ENCODE results near the gene NATD1.

Gene NATD1

DNA sequence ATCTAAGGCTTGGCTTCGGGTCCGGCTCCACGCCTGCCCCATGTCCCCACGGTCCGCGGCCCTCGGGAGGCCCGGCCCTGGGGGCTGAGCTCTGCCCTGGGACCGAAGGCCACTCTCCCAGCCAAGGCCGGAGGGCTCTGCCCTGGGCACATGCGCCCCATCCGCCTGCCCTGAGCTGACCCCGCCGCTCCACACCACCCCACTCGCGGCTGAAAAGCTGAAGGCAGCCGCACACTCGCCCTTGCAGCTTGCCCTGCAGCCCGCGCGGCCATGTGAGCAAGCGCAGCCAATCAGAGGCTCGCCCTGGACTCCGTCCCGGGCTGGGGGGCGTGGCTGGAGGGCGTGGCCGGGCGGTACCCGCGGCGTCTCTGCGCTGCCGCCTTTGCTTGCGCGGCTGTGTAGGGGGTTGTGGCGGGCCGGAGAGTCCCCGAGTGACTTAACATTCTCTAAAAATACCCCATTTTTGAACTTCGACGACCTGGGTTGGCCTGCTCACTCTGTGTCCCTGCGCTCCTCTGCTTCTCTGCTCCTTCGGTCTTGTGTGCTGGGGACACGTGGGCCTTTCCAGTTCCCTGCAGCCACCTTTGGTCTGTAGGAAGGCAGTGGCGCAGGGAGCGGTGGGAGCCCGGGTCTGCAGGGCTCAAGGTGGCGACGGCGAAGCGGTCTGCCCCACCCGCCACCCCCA is 22.5 kb upstream of the NATD1 start:
- DNase-seq (ENCODE audit: low read depth), result peak; percentile 96

DNA sequence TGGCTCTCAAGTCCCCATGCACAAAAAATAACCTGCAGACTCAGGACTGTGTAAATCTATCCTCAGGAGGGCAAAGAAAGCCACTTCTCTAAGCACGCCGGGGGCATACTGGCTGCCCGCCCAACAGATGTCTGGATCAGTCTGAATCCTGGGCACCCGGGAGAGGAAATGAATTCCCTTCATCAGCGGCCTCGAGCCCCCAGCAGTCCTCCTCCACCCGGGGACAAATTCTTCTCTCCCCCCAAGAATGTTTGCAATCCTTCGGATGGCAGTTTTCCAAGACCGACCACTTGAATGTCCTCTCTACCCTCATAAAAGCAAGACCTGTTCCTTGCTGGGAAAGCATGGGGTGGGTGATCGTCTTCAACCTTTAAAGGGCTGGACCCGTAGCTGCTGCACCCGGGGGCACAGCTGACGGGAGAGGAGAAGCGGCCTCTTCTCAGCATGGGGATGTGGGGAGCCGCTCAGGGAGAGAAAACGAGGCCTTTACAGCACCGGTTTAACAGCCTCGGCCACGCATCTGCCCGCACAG is 21.9 kb upstream of the NATD1 start:
- no peak for DNase-seq (ENCODE audit: low read depth)

DNA sequence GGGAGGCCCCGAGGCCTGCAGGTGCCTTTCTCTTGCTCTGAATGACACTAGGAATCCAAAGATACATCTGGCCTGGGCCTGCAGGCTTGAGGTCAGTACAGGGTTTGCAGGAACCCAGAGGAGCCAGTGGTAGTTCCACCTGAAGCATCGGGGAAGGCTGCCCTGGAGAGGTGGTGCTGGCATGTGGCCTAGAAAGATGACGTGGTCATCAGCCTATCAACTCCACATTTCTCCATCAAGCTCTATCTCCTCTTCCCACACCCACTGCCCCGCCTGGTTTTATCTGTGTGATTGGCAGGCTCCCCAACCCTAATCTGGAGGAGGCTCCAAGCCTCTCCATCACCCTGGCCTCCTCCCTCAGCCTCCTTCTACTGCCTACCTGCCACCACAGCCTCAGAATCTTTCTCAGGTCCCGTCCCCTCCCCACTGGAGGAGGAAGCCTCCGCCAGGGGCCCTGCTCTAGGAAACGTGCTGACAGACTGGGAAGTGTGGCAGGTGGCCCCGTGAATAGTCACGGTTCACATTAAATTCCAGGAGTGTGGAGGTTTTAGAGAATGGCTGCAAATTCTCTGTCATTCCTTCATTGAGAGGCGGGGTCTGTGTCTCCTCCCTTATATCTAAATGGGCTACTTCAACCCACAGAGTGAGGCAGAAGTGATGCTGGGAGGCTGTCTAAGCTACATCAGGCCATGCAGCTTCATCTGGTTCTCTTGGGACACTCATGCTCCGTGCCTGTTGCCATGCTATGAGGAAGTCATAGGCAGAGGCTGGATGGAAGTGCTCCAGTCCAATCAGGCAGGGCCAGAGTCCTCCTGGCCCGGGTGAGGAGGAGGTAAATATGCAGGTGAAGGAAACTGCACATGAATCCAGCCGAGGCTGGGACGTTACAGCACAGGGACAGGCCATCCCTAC is 19.9 kb upstream of the NATD1 start:
- no peak for DNase-seq (ENCODE audit: low read depth)

DNA sequence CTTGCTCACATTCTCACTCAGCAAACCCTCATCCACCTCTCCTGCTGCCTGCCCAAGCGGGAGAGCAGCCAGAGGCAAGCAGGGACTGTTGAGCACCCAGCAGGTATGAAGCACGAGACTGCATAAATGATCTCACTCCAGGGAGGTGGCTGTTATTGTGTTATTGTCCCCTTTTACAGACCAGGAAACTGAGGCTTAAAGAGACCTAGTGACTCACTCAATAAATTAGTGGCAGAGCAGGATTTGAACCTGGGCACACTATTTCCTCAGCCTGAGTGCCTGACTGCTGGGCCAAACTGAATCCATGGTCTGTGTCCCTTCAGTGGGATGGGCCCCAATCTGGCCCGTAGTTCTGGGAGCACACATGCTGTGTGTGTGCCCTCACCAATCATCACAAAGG is 19.0 kb upstream of the NATD1 start:
- DNase-seq (ENCODE audit: low read depth), result no peak

DNA sequence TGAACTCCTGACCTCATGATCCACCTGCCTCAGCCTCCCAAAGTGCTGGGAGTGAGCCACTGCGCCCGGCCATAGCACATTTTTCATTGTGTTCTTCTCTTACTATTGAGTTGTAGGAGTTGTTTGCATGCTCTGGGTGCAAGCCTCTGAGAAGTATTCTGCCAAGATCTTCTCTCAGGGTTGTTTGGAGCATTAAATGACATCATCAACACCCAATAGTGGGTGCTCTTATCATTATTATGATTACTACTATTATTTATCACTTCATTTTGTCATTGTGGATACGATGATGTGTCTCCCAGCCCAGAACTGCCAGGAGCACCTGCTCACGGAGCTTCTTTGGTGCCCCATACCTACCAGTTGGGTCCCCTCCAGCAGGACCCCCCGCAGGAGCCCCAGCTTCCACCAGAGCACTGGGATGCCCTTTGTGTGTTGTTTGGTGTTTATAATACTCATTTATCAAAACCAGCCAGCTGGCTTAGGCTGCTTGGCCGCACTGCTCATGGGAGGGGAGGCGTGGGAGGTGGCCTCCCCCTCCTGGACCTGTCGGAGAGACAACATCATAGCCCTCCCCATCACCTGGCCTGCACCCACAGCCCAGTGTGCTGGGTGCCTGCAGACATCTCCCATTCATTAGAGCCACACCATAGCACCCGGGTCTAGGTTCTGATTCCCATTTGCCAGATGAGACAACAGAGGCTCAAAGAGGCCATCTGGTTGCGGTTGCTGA is 18.4 kb upstream of the NATD1 start:
- DNase-seq (ENCODE audit: low read depth), result no peak

DNA sequence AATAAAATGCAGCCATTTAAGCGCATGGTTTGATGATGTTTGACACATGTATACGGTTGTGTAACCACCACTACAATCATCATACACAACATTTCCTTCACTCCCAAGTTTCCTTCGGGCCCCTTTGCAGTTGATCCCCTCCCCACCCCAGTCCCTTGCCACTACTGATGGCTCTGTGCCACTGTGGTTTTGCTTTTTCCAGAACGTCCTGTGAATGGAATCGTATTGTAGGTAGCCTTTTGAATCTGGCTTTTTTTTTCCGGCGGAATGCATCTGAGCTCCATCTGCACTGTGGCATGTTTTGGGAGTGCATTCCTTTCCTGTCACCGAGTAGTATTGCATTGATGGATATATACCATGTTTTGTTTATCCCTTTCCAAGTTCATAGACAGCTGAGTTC is 16.2 kb upstream of the NATD1 start:
- DNase-seq (ENCODE audit: low read depth), result no peak

DNA sequence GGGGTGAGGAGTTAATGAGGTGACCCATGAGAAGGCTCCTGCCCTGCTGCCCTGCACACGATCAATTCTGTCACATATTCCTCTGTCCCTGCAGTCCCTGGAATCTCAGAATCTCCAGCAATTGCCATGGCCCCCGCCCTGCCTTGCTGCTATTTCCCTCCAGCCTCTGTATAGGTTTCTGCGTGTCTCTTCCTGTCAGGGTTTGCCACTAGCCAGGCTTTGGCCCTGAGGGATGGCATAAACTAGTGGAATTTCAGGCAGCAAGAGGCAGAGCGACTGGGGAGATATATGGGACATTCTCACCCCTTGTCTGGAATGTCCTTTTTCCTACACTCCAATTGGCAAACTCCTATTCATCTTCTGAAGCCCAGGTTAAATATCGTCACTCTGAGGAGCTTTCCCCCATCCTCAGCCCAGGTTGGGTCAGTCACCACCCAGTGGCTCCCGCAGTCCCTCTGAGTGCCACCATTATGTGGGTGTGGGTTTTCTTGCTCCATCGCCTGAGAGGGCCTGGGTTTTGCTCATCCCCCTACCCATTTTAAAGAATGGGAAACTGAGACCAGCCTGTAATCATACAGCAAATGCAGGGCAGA is 15.5 kb upstream of the NATD1 start:
- no peak for DNase-seq (ENCODE audit: low read depth)

DNA sequence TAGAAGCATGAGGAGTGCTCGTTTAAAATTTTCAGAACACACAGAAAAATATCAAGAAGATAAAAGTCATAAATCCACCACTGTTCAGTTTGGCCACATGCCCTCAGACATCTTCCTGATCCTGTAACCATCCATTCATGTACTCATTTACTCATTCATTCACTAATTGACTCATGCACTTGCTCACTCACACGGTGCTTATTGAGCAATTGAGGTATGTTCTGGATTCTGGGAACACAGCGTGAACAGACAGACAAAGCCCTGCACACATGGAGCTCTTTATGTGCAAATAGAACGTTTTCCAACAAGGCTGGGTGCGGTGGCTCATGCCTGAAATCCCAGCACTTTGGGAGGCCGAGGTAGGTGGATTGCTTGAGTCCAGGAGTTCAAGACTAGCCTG is 10.2 kb upstream of the NATD1 start:
- no peak for DNase-seq (ENCODE audit: low read depth)

DNA sequence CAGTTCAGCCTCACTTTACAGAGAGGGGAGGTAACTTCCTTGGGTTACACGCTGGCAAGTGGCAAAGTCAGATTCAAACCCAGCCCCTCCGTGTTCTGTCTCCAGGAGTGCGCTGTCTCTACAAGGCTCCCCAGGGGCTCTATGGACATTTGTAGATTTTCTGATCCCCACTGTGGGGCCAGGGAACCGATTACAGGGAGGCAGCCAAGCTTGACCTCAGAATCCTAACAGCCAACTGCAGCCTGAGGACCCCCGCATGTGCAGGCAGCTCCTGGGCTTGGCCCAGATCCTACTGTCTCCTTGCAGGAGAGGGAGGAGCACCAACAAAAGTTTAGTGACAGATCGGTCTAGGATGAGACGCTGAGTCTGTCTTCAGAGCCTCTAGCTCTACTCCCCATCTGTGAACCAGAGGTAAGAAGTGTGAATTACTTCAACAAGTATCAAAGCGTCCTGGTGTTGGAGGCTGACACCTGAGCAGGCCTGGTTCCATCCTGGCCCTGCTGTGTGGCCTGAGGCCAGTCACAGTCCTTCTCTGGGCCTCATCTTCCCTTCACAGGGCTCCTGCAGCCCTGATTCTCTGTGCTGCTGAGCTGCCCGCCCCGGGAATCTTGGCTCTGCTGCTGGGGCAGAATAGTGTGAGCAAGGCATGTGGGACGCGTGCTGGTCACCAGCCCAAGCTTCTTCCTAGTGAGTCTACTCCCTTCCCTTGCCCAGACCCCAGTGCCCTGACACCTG is 9.2 kb upstream of the NATD1 start:
- no peak for DNase-seq (ENCODE audit: low read depth)

DNA sequence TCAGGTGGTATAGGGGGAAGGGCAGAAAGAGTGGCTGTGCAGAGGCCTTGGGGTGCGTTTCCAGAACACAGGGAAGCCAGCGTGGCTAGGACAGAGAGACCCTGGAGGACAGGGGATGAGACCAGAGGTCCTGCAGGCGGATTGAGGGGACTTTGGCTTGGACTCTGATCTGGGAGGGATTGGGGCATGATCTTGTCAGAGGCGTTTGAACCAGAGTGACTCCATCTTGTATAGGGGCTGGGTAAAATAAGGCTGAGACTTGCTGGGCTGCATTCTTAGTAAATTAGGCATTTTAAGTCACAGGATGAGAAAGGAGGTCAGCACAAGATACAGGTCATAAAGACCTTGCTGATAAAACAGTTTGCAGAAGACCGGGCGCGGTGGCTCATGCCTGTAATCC is 5.4 kb upstream of the NATD1 start:
- no peak for DNase-seq (ENCODE audit: low read depth)

DNA sequence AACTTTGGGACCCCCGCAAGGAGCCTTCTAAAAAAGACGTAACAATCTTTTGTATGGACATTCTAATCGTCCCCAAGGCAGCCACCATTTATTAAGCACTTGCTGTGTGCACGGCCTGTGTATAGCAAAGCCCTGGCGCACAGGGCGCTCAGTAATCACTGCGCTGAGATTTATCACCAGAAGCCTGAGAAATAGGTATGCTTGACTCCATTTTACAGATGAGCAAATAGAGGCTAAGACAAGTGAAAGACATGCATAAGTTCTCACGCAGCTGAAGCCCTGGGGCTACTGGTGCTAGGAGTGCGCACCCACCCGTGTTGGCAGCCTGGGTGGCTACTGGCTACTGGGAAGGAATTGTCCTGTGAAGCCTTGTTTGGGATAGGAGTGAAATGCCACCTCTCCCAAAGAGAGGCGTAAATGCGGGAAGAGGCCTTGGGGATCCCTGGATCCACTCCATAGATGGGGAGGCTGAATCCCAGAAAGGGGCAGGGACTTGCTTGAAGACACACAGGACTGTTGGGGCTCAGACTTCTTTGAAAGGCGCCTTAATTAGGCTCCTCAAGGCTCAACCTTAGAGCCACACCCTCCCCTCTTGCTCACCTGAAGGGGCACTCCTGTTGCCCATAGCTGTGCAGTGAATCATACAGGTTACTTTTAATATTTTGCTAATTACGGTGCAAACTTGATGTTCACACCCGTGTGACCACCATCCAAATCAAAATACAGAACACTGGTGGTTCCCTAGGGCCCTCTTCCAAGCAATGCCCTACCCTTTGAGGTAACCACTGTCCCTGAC is 634 bp upstream of the NATD1 start:
- DNase-seq (ENCODE audit: low read depth), result no peak

DNA sequence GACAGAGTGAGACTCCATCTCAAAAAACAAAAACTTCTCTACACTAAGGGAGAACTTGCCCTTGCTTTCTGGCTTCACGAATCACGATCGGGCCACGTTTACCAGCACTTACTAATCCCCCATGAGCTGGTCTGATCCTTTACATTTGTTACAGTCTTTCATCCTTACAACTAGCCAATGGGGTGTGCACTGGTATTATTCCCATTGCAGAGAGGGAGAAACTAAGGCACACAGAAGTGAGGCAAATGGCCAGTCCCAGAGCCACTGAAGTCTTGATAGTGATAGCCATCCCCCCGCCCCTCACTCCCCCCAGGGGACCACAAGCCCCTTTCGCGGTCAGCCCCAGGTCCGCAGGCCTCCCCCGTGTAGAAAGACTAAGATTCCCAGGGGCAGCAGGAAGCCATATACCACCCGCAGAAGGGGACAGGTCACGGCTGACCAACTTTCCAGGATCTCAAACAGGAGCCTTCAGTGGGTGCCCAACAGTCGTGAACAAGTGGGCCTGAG is 868 bp downstream of the NATD1 start:
- no peak for DNase-seq (ENCODE audit: low read depth)

DNA sequence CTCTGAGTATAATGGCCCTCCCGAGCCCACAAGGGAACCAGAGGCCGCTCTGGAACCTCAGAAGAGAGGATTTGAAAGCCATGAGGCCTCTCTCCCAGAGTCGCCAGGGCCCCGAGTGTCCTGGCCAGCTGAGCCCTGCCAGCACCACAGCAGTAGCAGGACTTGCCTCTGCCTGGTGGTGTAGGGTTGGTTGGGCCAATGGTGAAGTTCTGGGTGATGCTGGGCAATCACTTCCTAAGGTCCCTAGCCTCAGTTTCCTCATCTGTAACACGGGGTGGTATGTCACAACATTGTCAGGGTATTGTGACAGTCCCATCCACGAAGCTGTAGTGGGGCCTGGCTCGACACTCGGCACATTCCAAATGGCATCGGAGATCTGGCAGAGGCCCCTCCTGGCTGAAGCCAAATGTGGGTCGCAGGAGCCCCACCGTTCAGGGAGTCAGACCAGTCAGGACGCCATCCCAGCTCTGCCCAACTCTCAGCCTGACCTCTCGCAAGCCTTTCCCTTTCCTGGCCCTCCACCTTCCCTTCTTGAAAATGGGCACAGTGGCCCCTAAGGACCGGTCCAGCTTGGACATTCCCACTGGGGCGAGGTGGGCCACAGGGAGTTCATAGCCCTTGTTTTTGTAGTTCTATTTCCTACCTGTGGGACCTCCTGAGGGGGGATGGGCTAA is 1.7 kb downstream of the NATD1 start:
- no peak for DNase-seq (ENCODE audit: low read depth)

DNA sequence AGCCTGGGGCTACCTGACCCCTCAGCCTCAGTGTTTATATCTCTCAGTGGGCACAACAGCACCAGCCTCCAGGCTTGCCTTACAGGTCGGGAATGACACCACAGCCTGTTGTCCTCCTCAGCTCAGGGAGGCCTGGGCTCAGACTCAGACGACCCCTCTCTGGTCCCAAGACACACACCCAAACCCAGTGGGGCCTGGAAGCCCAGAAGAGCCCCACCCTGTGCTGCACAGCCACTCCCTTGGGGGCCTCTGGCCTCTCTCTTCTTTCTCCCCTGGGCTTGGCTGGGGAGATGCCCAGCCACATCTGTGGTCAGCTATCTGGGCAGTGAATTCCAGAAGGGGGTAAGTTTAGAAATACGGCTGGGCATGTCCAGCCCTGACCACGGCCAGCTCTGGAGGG is 2.4 kb downstream of the NATD1 start:
- no peak for DNase-seq (ENCODE audit: low read depth)

DNA sequence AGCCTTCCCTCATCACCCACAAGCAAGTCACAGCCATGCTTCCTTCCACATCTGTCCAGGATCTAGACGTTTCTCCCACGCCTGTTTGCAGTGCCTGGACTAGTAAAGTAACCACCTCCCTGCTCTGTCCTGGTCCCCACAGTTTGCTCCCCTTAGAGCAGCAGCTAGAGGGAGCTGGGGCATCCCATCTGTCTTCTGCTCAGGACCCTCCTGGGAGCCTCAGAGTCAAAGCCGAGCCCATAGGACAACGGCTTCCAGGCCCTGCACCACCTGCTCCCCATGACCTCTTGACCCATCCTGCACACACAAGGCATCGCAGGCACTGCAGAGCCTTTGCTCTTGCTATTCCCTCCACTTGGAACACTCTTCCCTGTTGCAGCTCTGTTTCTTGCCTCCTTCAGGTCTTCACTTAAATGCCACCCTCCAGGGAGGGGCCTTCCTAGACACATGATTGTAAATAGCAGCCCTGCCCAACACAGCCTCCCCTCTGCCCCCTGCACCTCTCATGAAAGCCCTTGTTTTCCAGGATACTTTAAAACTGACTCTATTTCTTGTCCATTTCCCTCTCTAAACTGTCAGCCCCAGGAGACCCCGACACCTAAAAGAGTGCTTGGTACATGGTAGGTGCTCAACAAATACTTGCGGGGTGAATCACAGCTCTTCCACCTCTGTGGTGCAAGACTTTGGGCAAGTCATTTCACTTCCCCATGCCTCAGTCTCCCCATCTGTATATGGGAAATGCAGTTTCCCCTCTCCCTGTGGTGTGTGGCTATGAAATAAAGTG is 3.1 kb downstream of the NATD1 start:
- no peak for DNase-seq (ENCODE audit: low read depth)

DNA sequence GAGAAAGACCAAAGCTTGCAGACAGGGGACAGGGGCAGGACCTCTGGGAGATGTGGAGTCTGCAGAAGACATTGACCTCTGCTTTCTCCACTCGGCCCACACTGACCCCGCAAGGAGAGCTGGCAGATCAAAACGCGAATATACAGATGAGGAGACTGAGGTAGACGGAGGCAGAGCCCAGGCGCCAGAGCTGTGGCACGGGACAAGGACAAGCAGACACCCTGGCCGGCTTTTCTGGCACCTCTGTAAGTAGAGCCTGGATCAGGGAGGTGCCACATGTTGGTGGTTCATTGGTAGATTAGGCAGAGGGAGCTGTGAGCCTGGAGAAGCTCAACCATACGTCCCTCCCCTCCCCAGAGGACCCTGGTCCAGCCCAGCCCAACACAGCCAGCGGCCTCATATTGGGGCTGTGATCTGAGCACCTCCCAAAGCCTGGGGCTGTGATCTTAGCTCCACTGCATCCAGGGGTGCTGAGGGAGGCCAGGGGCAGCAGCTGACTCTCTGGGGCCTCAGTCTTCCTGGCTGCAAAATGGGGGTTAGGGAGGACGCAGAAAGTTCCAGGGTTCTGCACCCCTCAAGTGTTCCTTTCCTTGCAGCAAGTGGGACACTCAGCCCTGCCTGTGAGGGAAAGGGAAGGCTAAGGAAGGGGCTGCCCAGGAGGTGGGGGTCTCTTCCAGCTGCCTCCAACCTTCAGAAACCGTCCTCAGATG is 4.0 kb downstream of the NATD1 start:
- no peak for DNase-seq (ENCODE audit: low read depth)

DNA sequence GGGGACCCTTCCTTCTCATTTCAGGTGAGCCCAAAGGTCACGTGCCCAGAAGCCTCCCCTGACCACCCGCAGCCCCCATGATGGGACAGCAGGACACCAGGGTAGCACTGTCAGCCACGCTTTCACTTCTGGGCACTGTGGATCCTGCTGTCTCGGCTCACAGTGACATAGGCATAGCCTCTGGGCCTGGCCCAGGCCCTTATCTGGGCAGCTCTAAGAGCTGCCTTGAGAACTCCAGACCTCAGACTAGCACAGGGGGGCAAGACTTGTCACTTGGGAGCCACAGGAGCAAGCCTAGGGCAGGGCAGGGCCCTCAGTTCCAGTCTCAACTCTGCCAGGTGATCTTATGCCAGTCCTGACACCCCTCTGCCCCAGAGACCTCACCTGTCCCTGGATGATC is 4.7 kb downstream of the NATD1 start:
- DNase-seq (ENCODE audit: low read depth), result no peak

DNA sequence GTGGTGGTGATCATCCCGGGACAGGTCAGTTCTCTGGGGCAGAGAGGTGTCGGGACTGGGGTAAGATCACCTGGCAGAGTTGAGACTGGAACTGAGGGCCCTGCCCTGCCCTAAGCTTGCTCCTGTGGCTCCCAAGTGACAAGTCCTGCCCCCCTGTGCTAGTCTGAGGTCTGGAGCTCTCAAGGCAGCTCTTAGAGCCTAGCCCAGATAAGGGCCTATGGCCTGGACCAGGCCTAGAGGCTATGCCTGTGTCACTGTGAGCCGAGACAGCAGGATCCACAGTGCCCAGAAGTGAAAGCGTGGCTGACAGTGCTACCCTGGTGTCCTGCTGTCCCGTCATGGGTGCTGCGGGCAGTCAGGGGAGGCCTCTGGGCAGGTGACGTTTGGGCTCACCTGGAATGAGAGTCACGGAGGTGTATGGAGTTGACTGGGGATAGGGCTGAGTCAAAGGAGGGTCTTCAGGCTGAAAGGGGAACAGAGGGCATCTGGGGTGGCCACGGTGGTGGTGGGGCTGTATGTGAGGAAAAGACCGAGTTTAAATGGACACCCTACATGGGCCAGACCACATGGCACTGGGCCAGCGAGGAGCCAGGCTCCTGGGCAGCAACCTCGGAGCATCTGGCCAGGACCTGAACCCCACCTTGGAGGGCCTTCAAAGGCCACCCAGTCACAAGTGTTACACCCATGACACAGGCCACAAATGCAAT is 5.5 kb downstream of the NATD1 start:
- DNase-seq (ENCODE audit: low read depth), result no peak

All from stimulated activated CD8-positive, alpha-beta memory T cell treated with anti-CD3 and anti-CD28 coated beads, Interleukin-15, amount 100 ng/mL, for 24 hours (primary cell).